Measurements from ENCODE around the gene TMC6. TPM values are rescaled to one million over a fixed set of nuclear protein-coding genes. Genes with fewer than 3 reads are reported as not detected.

Gene TMC6
- polyA plus RNA-seq, 3 donors = 14.1 to 58.4 (median 55.2) TPM

DNA sequence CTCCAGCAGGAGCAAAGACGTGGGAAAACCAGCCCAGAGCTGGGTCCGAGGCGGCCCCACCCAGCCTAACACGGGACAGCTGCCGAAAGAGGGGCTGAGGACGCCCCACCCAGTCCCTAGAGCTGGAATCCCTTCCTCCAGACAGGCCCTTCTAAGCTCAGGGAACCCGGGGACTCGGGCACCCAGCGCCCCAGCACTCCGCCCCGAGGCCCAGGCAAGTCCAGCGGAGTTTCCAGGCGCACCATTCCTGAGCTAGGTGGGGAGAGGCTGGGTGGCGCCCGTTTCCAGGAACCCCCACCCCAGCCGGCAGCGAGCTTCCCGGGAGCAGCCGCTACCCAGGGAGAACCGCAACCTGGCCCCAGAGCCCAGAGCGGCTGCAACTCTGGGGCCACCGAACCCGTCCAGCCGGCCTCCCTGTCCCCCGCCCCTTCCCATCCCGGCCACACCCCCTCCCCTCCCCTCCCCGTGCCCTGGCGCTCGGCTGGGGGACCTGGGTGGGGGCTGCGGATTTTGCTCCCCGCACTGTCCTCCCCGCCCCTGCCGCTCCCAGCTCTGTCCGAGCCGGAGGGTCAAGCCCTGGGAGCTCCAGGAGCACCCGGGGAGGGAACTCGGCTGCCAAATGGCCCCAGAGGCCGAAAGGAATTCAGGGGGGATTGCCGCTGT lies 536 bp downstream of the TMC6 start:
- H3K27ac ChIP-seq (ENCODE audit: low read depth, low read length) = peak overlapping the region; percentile 34
- WGBS, 3 donors = 1 to 2% (median 1%) methylated on average over 30 to 39 of the region's 39 CpGs

DNA sequence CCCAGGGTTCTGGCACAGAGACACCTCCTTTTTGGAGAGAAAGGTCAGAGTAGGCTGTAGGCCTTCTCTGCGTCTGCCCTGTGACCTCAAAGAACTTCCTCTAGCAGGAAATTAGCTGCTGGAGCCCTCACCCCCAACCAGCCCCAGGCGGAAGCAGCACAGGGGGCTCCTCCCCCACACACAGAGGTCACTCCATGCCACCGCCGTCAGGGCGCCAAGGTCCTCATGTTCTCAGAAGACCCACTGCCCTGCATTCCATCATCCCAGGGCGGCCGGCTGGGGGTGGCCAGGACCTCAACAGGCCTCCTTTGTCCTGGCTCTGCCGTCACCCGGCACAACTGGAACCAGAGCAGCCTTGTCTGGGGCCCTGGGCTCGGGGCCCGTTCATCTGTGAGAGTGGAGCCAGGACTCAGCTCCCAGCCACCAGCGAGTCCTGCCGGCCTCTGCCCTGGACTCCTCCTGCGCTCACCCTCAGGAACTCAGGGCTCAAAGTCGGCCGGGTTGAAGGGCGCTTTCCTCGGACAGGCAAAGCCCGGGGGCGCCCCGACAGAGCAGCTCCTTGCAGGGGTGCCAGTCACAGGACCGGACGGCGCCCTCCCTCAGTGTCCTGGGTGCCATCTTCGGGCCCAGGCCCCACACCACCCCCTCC lies 1.2 kb downstream of the TMC6 start:
- 10 to 29% (median 17%) methylated on average over 24 to 25 of the region's 25 CpGs for WGBS, 3 donors
- H3K27ac ChIP-seq (ENCODE audit: low read depth, low read length) = peak overlapping the region; percentile 34

GRCh38 chr17:78126895-78127238 lies 1.7 kb downstream of the TMC6 start:
- 37 to 73% (median 40%) methylated on average over 6 of the region's 6 CpGs for WGBS, 3 donors
- peak overlapping the region; percentile 7 for H3K27ac ChIP-seq (ENCODE audit: low read depth, low read length)

DNA sequence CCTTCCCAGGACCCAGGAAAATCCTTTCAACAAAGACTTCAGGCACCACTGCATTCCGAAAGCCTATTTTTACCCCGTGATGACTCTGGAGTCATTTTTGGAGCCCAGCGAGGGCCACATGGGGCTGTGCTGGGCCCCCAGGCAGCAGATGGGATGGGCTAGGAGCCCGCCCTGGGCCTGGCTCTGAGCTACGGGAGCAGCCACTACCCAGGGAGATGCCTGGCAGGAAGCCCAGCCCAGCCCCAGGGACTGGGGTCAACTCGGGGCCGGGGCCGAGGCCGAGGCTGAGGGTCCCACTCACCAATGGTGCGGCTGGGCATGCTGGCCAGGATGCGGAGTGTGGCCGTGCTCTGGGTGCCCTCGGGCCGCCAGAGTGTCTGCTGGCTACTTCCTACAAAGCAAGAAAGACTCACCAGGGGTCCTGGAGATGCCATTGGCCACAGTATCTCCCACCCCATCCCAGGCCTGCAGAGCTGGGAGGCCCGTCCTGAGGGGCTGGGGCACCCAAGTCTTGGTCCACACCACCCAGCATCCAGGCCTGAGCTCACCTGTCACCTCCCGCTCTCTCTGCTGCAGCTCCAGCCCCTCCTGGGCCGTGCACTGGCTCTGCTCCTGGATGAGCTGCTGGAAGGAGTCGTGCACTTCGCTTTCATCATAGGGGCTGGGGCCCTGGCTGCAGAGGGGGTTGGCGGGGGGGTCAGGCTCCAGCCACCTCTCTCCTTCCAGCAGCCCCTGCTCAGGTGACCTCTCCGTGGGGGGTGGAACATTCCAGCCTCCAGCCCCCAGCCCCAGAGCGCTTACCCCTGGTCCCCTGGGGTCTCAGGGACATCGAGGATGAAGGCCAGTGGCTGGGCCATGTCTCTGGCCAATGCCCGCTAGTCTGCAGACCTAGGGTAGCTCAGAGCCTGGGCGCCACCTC lies 2.3 kb downstream of the TMC6 start:
- WGBS, 3 donors = 53 to 72% (median 54%) methylated on average over 25 of the region's 25 CpGs
- H3K27ac ChIP-seq (ENCODE audit: low read depth, low read length) = no peak overlapping the region

DNA sequence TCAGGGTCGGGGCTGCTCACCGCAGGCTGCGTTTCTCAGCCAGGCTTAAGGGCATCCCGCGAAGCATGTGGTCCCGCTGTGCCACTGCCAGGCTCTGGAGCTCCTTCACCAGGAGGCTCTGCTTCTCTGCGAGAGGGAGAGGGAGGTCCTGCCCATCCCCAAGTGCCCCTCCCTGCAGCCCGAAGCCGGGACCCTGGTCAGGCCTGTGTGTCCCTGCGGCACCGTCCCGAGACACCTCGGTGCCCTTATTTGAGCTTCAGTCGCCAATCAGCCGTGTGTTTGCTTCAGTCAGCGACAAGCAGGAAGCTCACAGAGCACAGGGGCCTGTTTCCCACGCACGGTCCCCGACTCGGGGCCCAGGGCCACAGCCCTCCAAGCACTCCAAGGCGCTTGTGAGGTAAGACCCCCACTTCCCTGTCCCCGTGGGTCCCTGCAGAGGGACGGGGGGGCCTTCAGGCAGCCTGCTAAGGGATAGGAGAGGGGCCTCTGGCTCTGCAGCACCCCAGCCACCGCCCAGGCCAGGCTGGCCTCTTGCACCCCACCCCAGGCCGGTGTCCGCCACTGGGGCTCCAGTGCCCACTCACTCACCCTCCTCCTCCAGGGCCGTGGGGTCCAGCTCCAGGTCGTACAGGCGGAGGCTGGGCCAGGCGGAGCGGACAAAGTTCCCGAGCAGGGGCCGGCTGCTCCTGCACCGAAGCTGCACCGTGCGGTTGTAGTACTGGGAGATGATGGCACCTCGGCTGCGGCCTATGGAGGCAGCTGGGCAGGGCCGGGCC lies 3.2 kb downstream of the TMC6 start:
- WGBS, 3 donors = 61 to 91% (median 74%) methylated on average over 38 to 39 of the region's 39 CpGs
- H3K27ac ChIP-seq (ENCODE audit: low read depth, low read length) = no peak overlapping the region

DNA sequence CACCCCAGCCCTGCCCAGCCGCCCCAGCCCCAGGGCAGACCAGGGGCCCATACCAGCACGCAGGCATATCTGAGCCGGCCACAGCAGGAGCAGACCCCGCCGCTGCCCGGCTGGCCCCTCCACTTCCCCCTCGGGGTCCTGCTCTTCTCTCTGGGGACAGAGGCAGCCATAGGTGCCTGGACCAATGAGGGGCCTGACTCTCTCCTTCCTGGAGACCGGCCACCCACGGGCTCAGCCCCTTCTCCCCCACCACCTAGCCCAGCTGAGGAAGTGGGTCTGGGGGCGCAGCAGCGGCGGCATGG lies 3.8 kb downstream of the TMC6 start:
- WGBS, 3 donors = 43 to 86% (median 62%) methylated on average over 10 to 12 of the region's 12 CpGs
- H3K27ac ChIP-seq (ENCODE audit: low read depth, low read length) = no peak overlapping the region

DNA sequence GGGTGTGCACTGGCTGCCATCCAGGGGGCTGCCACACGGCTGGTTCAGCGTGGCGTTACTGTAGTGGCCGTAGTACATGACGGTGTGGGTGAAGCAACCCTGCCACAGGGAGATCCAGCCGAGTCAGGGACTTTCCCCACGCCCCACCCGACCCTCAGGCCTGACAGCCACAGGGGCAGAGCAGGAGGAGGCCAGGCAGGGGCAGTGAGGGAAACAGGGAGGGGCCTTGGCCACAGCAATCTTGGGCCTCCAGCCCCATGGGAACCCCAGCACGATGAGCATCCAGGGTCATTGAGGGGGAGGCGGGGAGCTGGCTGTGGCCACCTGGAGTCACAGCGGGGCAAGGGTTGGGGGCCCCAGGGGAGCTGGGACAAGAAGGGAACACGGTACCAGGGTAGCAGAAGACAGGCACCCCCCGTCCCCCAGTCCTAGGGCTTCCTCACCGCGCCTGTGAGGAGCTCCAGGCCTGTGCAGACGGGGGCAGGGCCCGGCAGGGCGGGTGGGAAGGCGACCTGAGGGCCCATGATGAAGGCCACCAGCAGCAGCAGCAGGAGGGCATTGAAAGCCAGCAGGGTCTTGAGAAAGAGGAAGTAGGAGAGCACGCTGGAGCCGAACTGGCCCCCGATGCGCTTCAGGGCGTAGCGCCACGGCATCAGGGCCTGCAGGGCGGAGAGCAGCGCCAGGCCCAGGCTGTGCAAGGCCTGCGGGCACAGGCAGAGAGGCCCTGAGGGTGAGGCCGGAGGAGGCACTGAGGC lies 4.3 kb downstream of the TMC6 start:
- 53 to 84% (median 64%) methylated on average over 30 of the region's 30 CpGs for WGBS, 3 donors
- no peak overlapping the region for H3K27ac ChIP-seq (ENCODE audit: low read depth, low read length)

DNA sequence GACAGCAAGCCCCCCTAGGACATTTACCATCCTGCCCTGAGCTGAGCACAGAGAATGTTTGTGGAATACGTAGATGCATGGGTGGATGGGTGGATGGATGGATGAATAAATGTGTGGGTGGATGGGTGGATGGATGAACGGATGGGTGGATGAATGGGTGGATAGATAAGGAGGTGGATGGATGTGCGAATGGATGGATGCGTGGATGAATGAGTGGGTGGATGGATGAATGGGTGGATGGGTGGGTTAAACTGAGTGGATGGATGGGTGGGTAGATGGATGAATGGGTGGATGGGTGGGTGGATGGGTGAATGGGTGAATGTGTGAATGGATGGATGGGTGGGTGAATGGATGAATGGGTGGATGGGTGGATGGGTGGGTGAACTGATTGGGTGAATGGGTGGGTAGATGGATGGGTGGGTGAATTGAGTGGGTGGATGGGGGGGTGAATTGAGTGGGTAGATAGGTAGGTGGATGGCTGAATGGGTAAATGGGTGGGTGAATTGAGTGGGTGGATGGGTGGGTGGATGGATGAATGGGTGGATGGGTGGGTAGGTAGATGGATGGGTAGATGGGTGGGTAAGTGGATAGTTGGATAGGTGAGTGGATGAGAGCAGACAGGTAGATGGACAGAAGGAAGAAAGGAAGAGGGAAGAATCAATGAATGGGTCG lies 5.2 kb downstream of the TMC6 start:
- WGBS, 3 donors = 95 to 98% (median 98%) methylated on average over 5 of the region's 5 CpGs
- H3K27ac ChIP-seq (ENCODE audit: low read depth, low read length) = no peak overlapping the region

DNA sequence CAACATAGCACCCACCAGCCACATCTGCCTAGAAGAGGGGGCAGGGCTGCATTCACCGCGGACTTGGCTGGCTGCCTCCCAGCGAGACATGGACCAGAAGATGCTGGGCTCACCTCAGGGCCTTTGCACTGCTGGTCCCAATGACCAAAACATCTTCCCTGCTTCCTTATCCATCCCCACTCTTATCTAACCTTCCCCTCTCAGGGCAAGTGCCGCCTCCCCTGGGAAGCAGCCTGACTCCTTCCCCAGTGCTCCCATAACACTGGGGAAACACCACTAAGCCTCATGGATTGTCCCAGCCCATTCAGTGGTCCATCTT lies 5.7 kb downstream of the TMC6 start:
- H3K27ac ChIP-seq (ENCODE audit: low read depth, low read length) = no peak overlapping the region
- 92 to 96% (median 95%) methylated on average over 4 of the region's 4 CpGs for WGBS, 3 donors

DNA sequence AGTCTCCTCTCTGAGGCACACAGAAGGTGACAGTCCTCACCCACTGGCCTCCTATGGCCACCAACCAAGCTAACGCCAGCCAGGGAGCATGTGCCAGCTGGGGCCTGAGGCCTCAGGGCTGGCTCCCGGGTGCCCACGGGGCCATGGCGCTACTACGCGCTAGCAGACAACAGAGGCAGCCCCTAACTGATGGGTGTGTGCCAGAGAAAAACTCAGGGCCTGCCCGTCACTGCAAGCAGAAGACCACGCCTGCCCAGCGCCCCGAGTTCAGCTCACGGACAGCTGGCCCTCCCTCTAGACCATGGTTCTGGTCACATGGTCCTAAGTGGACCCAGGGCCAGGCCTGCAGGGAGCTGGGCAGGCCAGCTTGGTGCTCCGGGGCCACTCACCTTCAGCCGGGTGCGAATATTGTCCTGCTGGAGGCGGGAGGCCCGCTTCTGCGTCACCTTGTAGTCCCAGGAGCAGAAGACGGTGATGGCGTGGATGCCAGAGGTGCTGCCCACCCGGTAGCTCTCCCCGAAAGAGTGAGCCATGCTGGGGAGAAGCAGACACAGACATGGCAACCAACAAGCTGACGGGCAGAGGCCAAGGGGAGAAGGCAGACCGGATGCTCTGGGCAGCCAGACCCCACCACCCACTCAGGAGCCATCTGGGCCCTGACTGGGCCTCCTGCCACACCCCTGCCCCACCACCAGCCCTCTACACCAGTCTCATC lies 6.2 kb downstream of the TMC6 start:
- WGBS, 3 donors = 80 to 92% (median 85%) methylated on average over 23 of the region's 23 CpGs
- H3K27ac ChIP-seq (ENCODE audit: low read depth, low read length) = no peak overlapping the region

DNA sequence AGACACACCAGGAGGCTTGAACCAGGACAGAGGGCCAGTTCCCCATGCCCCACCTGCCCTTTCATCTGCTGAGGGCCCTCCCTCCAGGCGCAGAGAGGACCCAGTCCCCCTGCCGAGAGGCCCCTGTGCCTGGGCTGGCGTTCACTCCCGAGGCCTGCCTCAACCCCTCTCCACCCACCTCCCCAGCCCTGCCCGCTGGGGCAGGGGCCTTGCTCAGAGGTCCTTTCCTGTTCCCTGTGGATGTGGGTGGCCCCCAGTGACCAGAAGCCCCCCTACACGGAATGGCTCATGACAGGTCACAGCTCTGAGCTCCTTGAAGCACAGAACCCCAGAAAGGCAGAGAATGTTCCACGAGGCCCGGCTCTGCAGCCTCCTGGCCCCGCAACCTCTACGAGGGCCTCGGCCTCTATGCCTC lies 6.7 kb downstream of the TMC6 start:
- WGBS, 3 donors = 60 to 80% (median 74%) methylated on average over 11 of the region's 11 CpGs
- H3K27ac ChIP-seq (ENCODE audit: low read depth, low read length) = no peak overlapping the region

DNA sequence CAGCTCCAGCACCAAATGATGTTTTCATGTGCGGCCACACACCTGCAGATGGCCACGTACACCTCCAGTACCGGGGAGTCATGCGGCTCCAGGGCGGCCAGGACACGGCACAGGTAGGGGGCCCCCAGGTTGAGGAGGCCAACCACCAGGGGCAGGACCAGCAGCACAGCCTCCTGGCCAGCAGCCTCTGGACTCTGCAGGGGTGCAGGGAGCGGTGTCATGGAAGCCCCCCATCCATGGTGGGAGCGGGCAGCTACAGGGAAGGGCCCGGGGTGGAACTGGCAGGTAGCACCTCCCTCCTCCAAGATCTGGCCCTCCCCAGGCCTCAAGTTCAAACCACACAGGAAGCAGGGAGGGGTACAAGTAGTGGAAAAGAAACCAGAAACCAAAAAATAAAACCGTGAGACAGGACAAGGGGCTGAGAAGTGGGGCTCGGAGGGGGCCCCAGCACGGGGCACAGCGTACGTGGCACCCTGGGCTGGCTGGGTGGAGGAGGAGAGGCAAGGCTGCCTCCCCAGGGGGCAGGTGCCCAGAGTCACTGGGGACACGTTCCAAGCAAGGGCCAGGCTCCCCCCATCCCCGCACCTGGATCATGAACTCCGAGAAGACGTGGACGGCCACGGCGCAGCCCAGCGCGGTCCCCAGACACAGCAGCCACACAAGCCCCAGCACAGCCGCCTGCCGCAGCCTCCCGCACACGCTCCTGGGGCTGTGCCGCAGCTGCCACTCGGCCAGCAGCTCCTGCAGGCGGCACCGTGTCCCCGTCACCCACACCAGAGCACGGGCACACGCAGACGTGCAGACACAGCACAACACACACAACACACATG lies 7.4 kb downstream of the TMC6 start:
- 68 to 90% (median 70%) methylated on average over 34 to 35 of the region's 35 CpGs for WGBS, 3 donors
- H3K27ac ChIP-seq (ENCODE audit: low read depth, low read length) = no peak overlapping the region

DNA sequence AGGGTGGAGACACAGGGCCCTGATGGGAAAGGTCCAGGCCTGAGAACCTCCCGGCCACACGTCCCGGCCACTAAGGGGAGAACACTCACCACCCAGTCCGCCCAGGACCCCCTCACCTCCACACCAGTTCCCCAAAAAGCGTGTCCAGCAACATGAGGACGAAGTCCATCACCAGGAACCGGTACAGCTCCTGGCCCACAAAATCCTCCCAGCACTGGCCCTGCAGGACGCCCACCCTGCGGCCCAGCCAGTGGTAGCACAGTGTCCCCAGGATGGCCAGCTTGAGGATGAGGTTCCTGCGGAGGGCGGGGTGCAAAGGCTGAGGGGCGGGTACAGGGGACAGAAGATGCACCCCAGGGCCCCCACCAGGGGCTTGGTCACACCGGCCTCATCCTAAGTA lies 8.0 kb downstream of the TMC6 start:
- 94 to 97% (median 96%) methylated on average over 13 of the region's 13 CpGs for WGBS, 3 donors
- H3K27ac ChIP-seq (ENCODE audit: low read depth, low read length) = no peak overlapping the region

DNA sequence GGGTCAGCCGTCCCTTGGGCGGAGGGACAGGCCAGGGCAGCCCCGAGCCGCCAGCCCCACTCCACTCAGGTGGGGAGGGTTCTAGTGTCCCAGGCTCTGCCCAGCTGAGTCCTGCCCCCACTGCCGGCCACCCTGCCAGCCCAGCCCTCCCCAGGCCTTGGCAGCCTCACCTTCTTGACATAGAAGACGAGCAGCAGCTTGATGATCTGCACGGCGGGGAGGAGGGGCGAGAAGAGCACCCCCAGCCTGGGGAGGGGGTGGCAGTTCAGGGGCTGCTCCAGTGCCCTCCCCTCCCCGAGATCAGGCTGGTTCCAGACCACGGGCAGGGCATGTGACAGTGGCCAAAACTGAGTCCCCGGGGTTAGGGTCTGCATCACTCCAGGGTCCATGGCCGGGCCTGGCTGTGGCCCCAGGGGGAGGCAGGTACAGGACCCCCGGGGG lies 9.7 kb downstream of the TMC6 start:
- 88 to 90% (median 90%) methylated on average over 13 to 14 of the region's 14 CpGs for WGBS, 3 donors
- H3K27ac ChIP-seq (ENCODE audit: low read depth, low read length) = no peak overlapping the region

DNA sequence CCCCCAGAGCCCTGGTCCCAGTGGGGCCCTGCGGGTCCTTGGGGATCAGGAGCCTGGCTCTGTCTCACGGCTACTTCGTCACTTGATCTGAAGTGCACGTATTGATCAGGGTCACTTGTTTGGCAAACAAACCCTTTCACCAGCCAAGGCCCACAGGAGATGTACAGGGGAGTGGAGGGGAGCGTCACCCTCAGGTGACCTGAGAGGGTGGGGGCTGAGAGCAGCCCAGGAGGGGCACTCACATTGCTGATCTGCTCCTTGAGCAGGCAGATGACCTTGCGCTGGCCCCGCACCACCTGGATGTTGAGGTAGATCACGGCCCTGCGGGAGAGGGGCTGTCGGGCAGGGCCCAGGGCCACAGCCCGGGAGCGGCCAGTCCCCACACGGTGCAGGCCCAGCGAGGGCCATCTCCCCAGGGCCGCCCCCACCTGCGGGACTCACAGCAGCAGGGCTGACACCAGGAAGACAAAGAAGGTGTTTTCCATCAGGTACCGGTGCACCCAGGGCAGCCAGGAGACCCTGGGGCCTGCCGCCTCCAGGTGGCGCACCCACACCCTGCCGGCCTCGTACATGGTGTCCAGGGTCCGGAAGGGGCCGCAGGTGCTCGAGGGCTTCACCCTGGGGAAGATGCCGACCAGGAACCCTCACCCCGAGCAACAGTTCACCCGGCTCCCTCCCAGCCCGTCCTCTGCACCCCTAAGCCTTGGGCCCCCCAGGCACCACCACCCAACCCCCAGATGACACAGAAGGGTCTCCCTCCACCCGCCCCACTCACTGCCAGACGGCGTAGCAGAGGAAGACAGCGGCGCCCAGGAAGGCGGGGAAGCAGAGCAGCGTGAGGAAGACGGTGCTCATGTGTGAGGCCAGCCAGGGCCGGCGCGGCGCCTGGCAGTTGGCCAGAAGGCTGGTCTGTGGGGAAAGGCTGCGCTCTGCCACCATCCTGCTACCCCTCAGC lies 11.3 kb downstream of the TMC6 start:
- WGBS, 3 donors = 34 to 62% (median 58%) methylated on average over 40 to 41 of the region's 41 CpGs
- H3K27ac ChIP-seq (ENCODE audit: low read depth, low read length) = no peak overlapping the region

All from adipose tissue (tissue), 3 donors.